GM12864 (cell line): ENCODE results near the gene RNF113B.

Source experiments
- DNase-seq: peaks from one replicate; pipeline ENCODE4 v3.0.0-alpha.2; 2011; ENCODE audit warnings: low read depth
- H3K4me3 ChIP-seq: 2 replicates; pipeline ENCODE4 v1.5.1; 2011; ENCODE audit warnings: mild to moderate bottlenecking, low read depth, low read length, control low read depth
- TF ChIP-seq, protein P1 (sequence below): IDR thresholded peaks from 2 replicates; pipeline ENCODE4 v1.5.1; 2011; ENCODE audit warnings: low read depth, mild to moderate bottlenecking, moderate library complexity, low read length, control low read depth, inconsistent platforms; ENCODE audit errors: missing control alignments

The RNF113B gene

DNA sequence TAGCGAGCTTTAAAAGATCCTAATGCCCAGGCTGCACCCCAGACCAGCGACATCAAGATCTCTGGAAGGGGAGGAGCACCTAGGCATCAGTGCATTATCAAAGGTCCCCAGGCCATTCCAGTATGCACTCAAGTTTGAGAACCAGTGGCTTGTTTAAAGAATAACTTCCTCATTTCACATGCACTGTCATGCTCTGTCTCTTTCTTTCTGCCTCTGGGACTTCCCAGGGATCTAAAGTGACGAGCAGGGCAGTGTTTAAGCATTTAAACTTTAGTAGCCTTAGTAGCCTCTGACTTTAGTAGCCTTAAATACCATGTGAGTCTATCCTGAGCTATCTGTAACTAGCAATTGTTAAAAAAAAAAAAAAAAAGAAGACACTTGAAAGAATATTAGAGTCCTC lies 43.1 kb downstream of the RNF113B start:
- peak; percentile 10 for DNase-seq
- no peak overlapping the region for H3K4me3 ChIP-seq
- TF ChIP-seq, protein P1, sequence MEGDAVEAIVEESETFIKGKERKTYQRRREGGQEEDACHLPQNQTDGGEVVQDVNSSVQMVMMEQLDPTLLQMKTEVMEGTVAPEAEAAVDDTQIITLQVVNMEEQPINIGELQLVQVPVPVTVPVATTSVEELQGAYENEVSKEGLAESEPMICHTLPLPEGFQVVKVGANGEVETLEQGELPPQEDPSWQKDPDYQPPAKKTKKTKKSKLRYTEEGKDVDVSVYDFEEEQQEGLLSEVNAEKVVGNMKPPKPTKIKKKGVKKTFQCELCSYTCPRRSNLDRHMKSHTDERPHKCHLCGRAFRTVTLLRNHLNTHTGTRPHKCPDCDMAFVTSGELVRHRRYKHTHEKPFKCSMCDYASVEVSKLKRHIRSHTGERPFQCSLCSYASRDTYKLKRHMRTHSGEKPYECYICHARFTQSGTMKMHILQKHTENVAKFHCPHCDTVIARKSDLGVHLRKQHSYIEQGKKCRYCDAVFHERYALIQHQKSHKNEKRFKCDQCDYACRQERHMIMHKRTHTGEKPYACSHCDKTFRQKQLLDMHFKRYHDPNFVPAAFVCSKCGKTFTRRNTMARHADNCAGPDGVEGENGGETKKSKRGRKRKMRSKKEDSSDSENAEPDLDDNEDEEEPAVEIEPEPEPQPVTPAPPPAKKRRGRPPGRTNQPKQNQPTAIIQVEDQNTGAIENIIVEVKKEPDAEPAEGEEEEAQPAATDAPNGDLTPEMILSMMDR = no peak

DNA sequence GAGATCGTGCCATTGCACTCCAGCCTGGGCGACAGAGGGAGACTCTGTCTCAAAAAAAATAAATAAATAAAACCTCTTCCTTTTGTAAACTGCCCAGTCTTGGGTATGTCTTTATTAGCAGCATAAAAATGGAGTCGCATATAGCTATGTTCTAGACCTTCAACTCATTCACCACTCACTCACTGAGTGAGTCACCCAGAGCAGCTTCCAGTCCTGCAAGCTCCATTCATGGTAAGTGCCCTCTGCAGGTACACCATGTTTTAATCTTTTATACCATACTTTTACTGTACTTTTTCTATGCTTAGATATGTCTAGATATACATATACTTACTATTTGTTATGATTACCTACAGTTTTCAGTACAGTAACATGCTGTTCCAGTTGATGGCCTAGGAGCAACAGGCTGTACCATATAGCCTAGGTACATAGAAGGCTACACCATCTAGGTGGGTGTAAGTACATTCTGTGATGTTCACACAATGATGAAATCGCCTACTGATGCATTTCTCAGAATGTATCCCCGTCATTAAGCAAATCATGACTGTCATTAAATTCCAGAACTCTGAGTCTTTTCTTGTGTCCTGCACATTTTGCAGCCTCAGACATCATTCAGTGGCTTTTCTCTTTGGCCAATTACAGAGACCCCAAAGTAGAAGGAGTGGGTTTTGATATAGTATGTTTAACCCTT lies 47.9 kb downstream of the RNF113B start:
- no peak for DNase-seq
- TF ChIP-seq, protein P1 = no peak
- H3K4me3 ChIP-seq = no peak overlapping the region
